GM21576 (cell line): ENCODE data around the gene UBQLNL.

Source experiments
- ATAC-seq: cut with Tn5 transposase; IDR thresholded peaks from one replicate; pipeline ENCODE4 v1.9.1; 2021; ENCODE audit warnings: mild to moderate bottlenecking, moderate library complexity; ENCODE audit not compliant: unreplicated experiment

Gene UBQLNL

GRCh38 chr11:5508605-5509004 is 7.9 kb downstream of the UBQLNL start:
- ATAC-seq = no peak

- ATAC-seq = no peak
Measured at GRCh38 chr11:5507933-5508305, 8.6 kb downstream of the UBQLNL start.

- no peak for ATAC-seq
Measured at GRCh38 chr11:5507177-5507932, 9.1 kb downstream of the UBQLNL start.

GRCh38 chr11:5505363-5506048 is 11.0 kb downstream of the UBQLNL start:
- no peak for ATAC-seq

GRCh38 chr11:5504403-5504921 is 12.0 kb downstream of the UBQLNL start:
- ATAC-seq = no peak

GRCh38 chr11:5500393-5500801 is 16.1 kb downstream of the UBQLNL start:
- ATAC-seq = no peak

GRCh38 chr11:5499671-5500070 is 16.8 kb downstream of the UBQLNL start:
- no peak for ATAC-seq

GRCh38 chr11:5489576-5490357 is 26.7 kb downstream of the UBQLNL start:
- ATAC-seq = no peak

- no peak for ATAC-seq
Measured at GRCh38 chr11:5488798-5489399, 27.6 kb downstream of the UBQLNL start.

- ATAC-seq = no peak
Measured at GRCh38 chr11:5488385-5488784, 28.1 kb downstream of the UBQLNL start, which contains the start of gene OR52D1. Gene OR52D1, plus strand, starts transcription at chr11:5488685. Its CDS starts 22 bp downstream, at chr11:5488707.

GRCh38 chr11:5486421-5486820 is 30.1 kb downstream of the UBQLNL start:
- ATAC-seq = no peak

GRCh38 chr11:5486003-5486402 is 30.5 kb downstream of the UBQLNL start:
- ATAC-seq = no peak

- peak; percentile 84 for ATAC-seq
Measured at GRCh38 chr11:5476186-5476819, 40.2 kb downstream of the UBQLNL start.

GRCh38 chr11:5473921-5474320 is 42.6 kb downstream of the UBQLNL start:
- ATAC-seq = no peak

GRCh38 chr11:5467527-5467926 is 49.0 kb downstream of the UBQLNL start:
- ATAC-seq = no peak
